H1 (cell line): Measurements from ENCODE around the gene L3MBTL2. TPM values are rescaled to one million over a fixed set of nuclear protein-coding genes. Genes with fewer than 3 reads are reported as not detected.

Source experiments
- CTCF ChIA-PET: fragments of 300-600 bp; sonication (Branson Sonifier 250); formaldehyde crosslinking; loops from one replicate; lab custom pipeline; 2021; ENCODE audit not compliant: partially characterized antibody; lab: Charles Lee
- POLR2A ChIA-PET: fragments of 300-600 bp; sonication (Branson Sonifier 250); formaldehyde crosslinking; loops from one replicate; lab custom pipeline; 2021; ENCODE audit warnings: inconsistent platforms; ENCODE audit not compliant: partially characterized antibody; lab: Charles Lee
- DNase-seq, 2 experiments: peaks; one replicate each; pipeline versions ENCODE4 v3.0.0 to v3.0.0-alpha.2; 2010 to 2022; ENCODE audit warnings: low spot score in 2 of 2, low read depth in 1 of 2, mixed read lengths in 1 of 2
- FAIRE-seq: peaks from 2 replicates; lab custom pipeline; 2011; peaks lifted over from hg19 to GRCh38; lab: Jason Lieb, UNC
- H2AFZ ChIP-seq: 2 replicates; pipeline ENCODE4 v1.8.1; 2012; ENCODE audit warnings: low read length, inconsistent platforms
- H2AK5ac ChIP-seq: 2 replicates; pipeline ENCODE4 v1.6.1; 2013; ENCODE audit warnings: low read depth, low read length
- H2BK120ac ChIP-seq: replicated peaks from 2 replicates; pipeline ENCODE3; 2013; ENCODE audit warnings: low read depth, low read length, inconsistent platforms
- H2BK12ac ChIP-seq: 2 replicates; pipeline ENCODE4 v1.6.1; 2013; ENCODE audit warnings: low read depth, low read length
- H2BK15ac ChIP-seq: 2 replicates; pipeline ENCODE4 v1.6.1; 2013; ENCODE audit warnings: low read length
- H2BK20ac ChIP-seq: 2 replicates; pipeline ENCODE4 v1.6.1; 2013; ENCODE audit warnings: low read length
- H2BK5ac ChIP-seq: 2 replicates; pipeline ENCODE4 v1.6.1; 2013; ENCODE audit warnings: low read depth, low read length
- H3K14ac ChIP-seq: 2 replicates; pipeline ENCODE4 v1.6.1; 2013; ENCODE audit warnings: inconsistent platforms; ENCODE audit not compliant: insufficient read length
- H3K18ac ChIP-seq: 2 replicates; pipeline ENCODE4 v1.6.1; 2013; ENCODE audit warnings: low read length; ENCODE audit errors: extremely low read depth
- H3K23ac ChIP-seq: 2 replicates; pipeline ENCODE4 v1.6.1; 2013; ENCODE audit warnings: inconsistent platforms; ENCODE audit not compliant: insufficient read length
- H3K23me2 ChIP-seq: 2 replicates; pipeline ENCODE4 v1.6.1; 2013; ENCODE audit warnings: low read depth, low read length
- H3K27ac ChIP-seq: 2 replicates; pipeline ENCODE4 v1.6.1; 2011; ENCODE audit warnings: low read depth, low read length, inconsistent platforms
- H3K27me3 ChIP-seq, 4 experiments: replicated peaks in 1 of 4; 1 replicate in 1 of 4; 2 replicates in 3 of 4; pipeline versions ENCODE4 v1.6.1 to v1.8.1; 2011 to 2013; ENCODE audit warnings: low read length in 3 of 4, mild to moderate bottlenecking in 3 of 4, inconsistent platforms in 2 of 4, mixed read lengths in 2 of 4, moderate library complexity in 1 of 4; ENCODE audit not compliant: control insufficient read depth in 3 of 4, insufficient read depth in 3 of 4; ENCODE audit errors: extremely low read depth in 1 of 4
- H3K36me3 ChIP-seq, 4 experiments: 2 replicates each; pipeline versions ENCODE4 v1.6.1 to v1.8.1; 2011 to 2013; ENCODE audit warnings: mild to moderate bottlenecking in 4 of 4, low read length in 3 of 4, moderate library complexity in 2 of 4, control low read depth in 1 of 4, inconsistent platforms in 1 of 4; ENCODE audit not compliant: insufficient read depth in 4 of 4, control insufficient read depth in 2 of 4
- H3K4ac ChIP-seq: replicated peaks from 2 replicates; pipeline ENCODE3; 2013; ENCODE audit warnings: low read length, low read depth, mixed read lengths, inconsistent platforms; ENCODE audit not compliant: insufficient read length
- H3K4me1 ChIP-seq, 4 experiments: replicated peaks in 1 of 4; 1 replicate in 1 of 4; 2 replicates in 3 of 4; pipeline versions ENCODE4 v1.6.1 to v1.8.1; 2011 to 2013; ENCODE audit warnings: low read length in 3 of 4, inconsistent platforms in 2 of 4, mixed read lengths in 1 of 4; ENCODE audit not compliant: insufficient read depth in 4 of 4, control insufficient read depth in 3 of 4
- H3K4me2 ChIP-seq, 2 experiments: 2 replicates each; pipeline versions ENCODE4 v1.6.1 to v1.8.1; 2011 to 2013; ENCODE audit warnings: low read depth in 2 of 2, low read length in 2 of 2, control low read depth in 1 of 2, inconsistent platforms in 1 of 2, mild to moderate bottlenecking in 1 of 2; ENCODE audit not compliant: insufficient read depth in 1 of 2
- H3K4me3 ChIP-seq, 4 experiments: fragments of 200-600, 300-600 bp in 1 of 4; sonication (generic), shearing (Covaris generic), sonication (Bioruptor Twin) in 1 of 4; 2 replicates each; pipeline versions ENCODE4 v1.5.1 to v1.8.1; 2011 to 2016; ENCODE audit warnings: low read length in 4 of 4, low read depth in 3 of 4, control low read depth in 2 of 4, inconsistent platforms in 2 of 4, mild to moderate bottlenecking in 2 of 4, mixed read lengths in 1 of 4, moderate library complexity in 1 of 4; ENCODE audit not compliant: insufficient read depth in 2 of 4; ENCODE audit errors: extremely low read depth in 1 of 4
- H3K56ac ChIP-seq: replicated peaks from 2 replicates; pipeline ENCODE3; 2013; ENCODE audit warnings: low read depth, mild to moderate bottlenecking, mixed read lengths, low read length, inconsistent platforms; ENCODE audit not compliant: insufficient read length
- H3K79me1 ChIP-seq: 2 replicates; pipeline ENCODE4 v1.6.1; 2013; ENCODE audit warnings: low read depth, low read length, control low read depth
- H3K79me2 ChIP-seq, 2 experiments: 2 replicates each; pipeline versions ENCODE4 v1.6.1 to v1.8.1; 2012 to 2013; ENCODE audit warnings: low read length in 2 of 2, mild to moderate bottlenecking in 2 of 2, inconsistent platforms in 1 of 2; ENCODE audit not compliant: insufficient read depth in 2 of 2, control insufficient read depth in 1 of 2
- H3K9ac ChIP-seq, 4 experiments: replicated peaks in 1 of 4; 1 replicate in 1 of 4; 2 replicates in 3 of 4; pipeline versions ENCODE4 v1.6.1 to v1.8.1; 2011 to 2013; ENCODE audit warnings: low read depth in 3 of 4, low read length in 3 of 4, control low read depth in 2 of 4, mild to moderate bottlenecking in 2 of 4, moderate library complexity in 2 of 4, inconsistent platforms in 1 of 4; ENCODE audit errors: extremely low read depth in 1 of 4
- H3K9me3 ChIP-seq, 2 experiments: 2 replicates each; pipeline versions ENCODE4 v1.6.1 to v1.8.1; 2012 to 2013; ENCODE audit warnings: mild to moderate bottlenecking in 2 of 2, moderate library complexity in 2 of 2, control low read depth in 1 of 2, inconsistent platforms in 1 of 2, low read depth in 1 of 2, low read length in 1 of 2, mixed read lengths in 1 of 2; ENCODE audit not compliant: insufficient read depth in 2 of 2
- H4K20me1 ChIP-seq, 2 experiments: replicated peaks in 1 of 2; 2 replicates each; pipeline versions ENCODE3 to v1.8.1; 2011 to 2013; ENCODE audit warnings: inconsistent platforms in 2 of 2, low read length in 2 of 2, mild to moderate bottlenecking in 1 of 2; ENCODE audit not compliant: insufficient read depth in 2 of 2, control insufficient read depth in 1 of 2
- H4K5ac ChIP-seq: 2 replicates; pipeline ENCODE4 v1.6.1; 2013; ENCODE audit warnings: low read length, low read depth, mixed read lengths, inconsistent platforms; ENCODE audit not compliant: insufficient read length
- H4K8ac ChIP-seq: 2 replicates; pipeline ENCODE4 v1.8.0; 2013; ENCODE audit warnings: mild to moderate bottlenecking, moderate library complexity, low read length, inconsistent platforms; ENCODE audit not compliant: insufficient read depth; ENCODE audit errors: extremely low read depth
- H4K91ac ChIP-seq: replicated peaks from 2 replicates; pipeline ENCODE3; 2013; ENCODE audit warnings: low read length, mixed read lengths, inconsistent platforms; ENCODE audit not compliant: insufficient read length
- EGR1 ChIP-seq: IDR thresholded peaks from 2 replicates; pipeline ENCODE4 v1.6.1; 2011; ENCODE audit warnings: low read depth, low read length, borderline replicate concordance
- HDAC6 ChIP-seq: IDR thresholded peaks from one replicate; pipeline ENCODE4 v1.7.1; 2012; ENCODE audit warnings: low read depth, mild to moderate bottlenecking, inconsistent platforms, low read length, moderate library complexity
- KDM1A ChIP-seq: fragments of 200-600, 300-600 bp; sonication (generic); IDR thresholded peaks from 2 replicates; pipeline ENCODE4 v1.7.1; 2016; ENCODE audit warnings: mild to moderate bottlenecking, low read length, borderline replicate concordance
- MAFK ChIP-seq: IDR thresholded peaks from 2 replicates; pipeline ENCODE4 v1.6.1; 2012; ENCODE audit warnings: low read depth, mild to moderate bottlenecking, improper control_type of control experiment, low read length
- MAX ChIP-seq: IDR thresholded peaks from 2 replicates; pipeline ENCODE4 v1.6.1; 2012; ENCODE audit warnings: inconsistent platforms
- NRF1 ChIP-seq: IDR thresholded peaks from 2 replicates; pipeline ENCODE4 v1.6.1; 2011; ENCODE audit warnings: mild to moderate bottlenecking, low read depth, low read length, improper control_type of control experiment
- POLR2A ChIP-seq, 2 experiments: IDR thresholded peaks; 1 replicate in 1 of 2; 2 replicates in 1 of 2; pipeline ENCODE4 v1.6.1; 2011; ENCODE audit warnings: low read depth in 2 of 2, low read length in 2 of 2, mild to moderate bottlenecking in 2 of 2; ENCODE audit errors: control extremely low read depth in 1 of 2
- RFX5 ChIP-seq: IDR thresholded peaks from 2 replicates; pipeline ENCODE4 v1.6.1; 2011; ENCODE audit warnings: low read depth, low read length, improper control_type of control experiment, borderline replicate concordance
- RXRA ChIP-seq: IDR thresholded peaks from 2 replicates; pipeline ENCODE4 v1.6.1; 2011; ENCODE audit warnings: low read depth, mild to moderate bottlenecking, low read length, moderate library complexity; ENCODE audit not compliant: insufficient read depth
- WGBS, 2 experiments: shearing (Covaris generic) in 1 of 2; methylation state at CpG; one replicate each; pipeline versions ENCODE4 v1.1.6 to v1.1.7; 2013 to 2015; ENCODE audit warnings: low lambda C conversion rate in 2 of 2, mixed read lengths in 2 of 2, inconsistent platforms in 1 of 2, low coverage in 1 of 2, missing lambda C conversion rate in 1 of 2; ENCODE audit not compliant: insufficient replicate concordance in 2 of 2, insufficient coverage in 1 of 2, insufficient read length in 1 of 2; ENCODE audit errors: extremely low coverage in 1 of 2, missing lambda C conversion rate in 1 of 2; 5-methylcytosine and 5-hydroxymethylcytosine counted together
- polyA plus RNA-seq, 7 experiments: library from polyadenylated mRNA; depleted of rRNA in 3 of 7; stranded (reverse) in 5 of 7; unstranded in 2 of 7; fragments of >200 nt in 5 of 7; fragments of 200-250 nt in 2 of 7; gene quantifications; 1 replicate in 5 of 7; 2 replicates in 1 of 7; 4 replicates in 1 of 7; pipeline versions ENCODE4 v1.2.1 to v1.2.3, GENCODE V29; 2011 to 2013; ENCODE audit warnings: missing spikeins in 2 of 7, mixed read lengths in 2 of 7
- total RNA-seq: library from RNA; stranded (reverse); fragmentation: NEBNext Ultra II Directional; extraction: Animal tissue kit (Norgen Biotek cat#: 25700); gene quantifications from 2 replicates; pipeline ENCODE4 v1.2.1, GENCODE V29; 2021

The L3MBTL2 gene
- total and polyA plus RNA-seq, 2 of the 8 experiments (the other 6 are each of a cell fraction or from before 2014, with no cell fraction given), result 23.9 to 24.9 TPM

- H3K23ac ChIP-seq, result no peak overlapping the region
- WGBS, 2 experiments, result 93% methylated on average over 9 of the region's 9 CpGs; no CpG with 5 or more reads in 1 of the 2 experiments
- 0 out of 2 replicates have a peak overlapping the region, but pooled peaks have one; percentile 46 for H2BK15ac ChIP-seq
- H4K91ac ChIP-seq, result no peak overlapping the region
- no peak overlapping the region for H2BK12ac ChIP-seq
- POLR2A ChIA-PET, result interaction anchor here (1.1 kb wide), 2 partner anchors 20 to 59 kb away, joined by 3 read pairs; no protein-coding TSS in a partner anchor
- H4K5ac ChIP-seq, result no peak overlapping the region
- no peak overlapping the region for H3K56ac ChIP-seq
- no peak overlapping the region for H2AK5ac ChIP-seq
- H3K18ac ChIP-seq, result no peak overlapping the region
- H2AFZ ChIP-seq, result no peak overlapping the region
- H3K4ac ChIP-seq, result no peak overlapping the region
- no peak for FAIRE-seq
- H3K36me3 ChIP-seq, result peaks cover 40 to 75% (median 52%) of the 10 kb centered on the region in 4 experiments
- H3K4me2 ChIP-seq, result no peak overlapping the region
- peak overlapping the region; percentile 60 for H4K8ac ChIP-seq
- no peaks in the 10 kb centered on the region for H3K9me3 ChIP-seq
- peaks cover 5 to 10% of the 10 kb centered on the region in 2 experiments for H4K20me1 ChIP-seq
- H3K79me1 ChIP-seq, result no peaks in the 10 kb centered on the region; the same call in 1 of the 2 replicates
- no peaks in the 10 kb centered on the region for H3K27me3 ChIP-seq
- TF ChIP-seq RXRA (no peak), POLR2A (IDR thresholded peaks at IDR 0.05; ENCODE audit: control extremely low read depth in 1 of 2, low read depth in 2 of 2, low read length in 2 of 2) (no peak), MAFK (no peak), RFX5 (no peak), EGR1 (no peak), HDAC6 (no peak), NRF1 (no peak), MAX (no peak), KDM1A (no peak)
- TF ChIP-seq, all 59 proteins: peak for 0
- Histone ChIP-seq H3K14ac (no peak overlapping the region), H3K4me1 (peaks cover 0 to 5% (median 0%) of the 10 kb centered on the region in 4 experiments; a peak in 1 of 7 replicates), H3K23me2 (no peaks in the 10 kb centered on the region), H3K27ac (no peak overlapping the region), H3K79me2 (no peaks in the 10 kb centered on the region), H3K9ac (no peak overlapping the region), H2BK120ac (no peak overlapping the region), H2BK20ac (no peak overlapping the region), H3K4me3 (no peak overlapping the region), H2BK5ac (no peak overlapping the region; the same call in 1 of the 2 replicates)
- DNase-seq, result no peak
- CTCF ChIA-PET, result interaction anchor here (1.9 kb wide), 1 partner anchor 60 kb away, joined by 5 read pairs; no protein-coding TSS in a partner anchor
These were observed 27.3 kb upstream of the L3MBTL2 start for GRCh38 chr22:41177622-41178424.
